ENCODE results near the gene ACP1. TPM values are rescaled to one million over a fixed set of nuclear protein-coding genes. Genes with fewer than 3 reads are reported as not detected.

Gene ACP1
- polyA plus RNA-seq (2014; cell fraction: cytosol; rRNA removed): 253 and 264 TPM in 2 replicates
- polyA plus RNA-seq (2014; cell fraction: nucleus; rRNA removed): 161 and 197 TPM in 2 replicates

- DNase-seq (ENCODE audit: low spot score): peak; percentile 93
These were observed at the start of gene ACP1 for GRCh38 chr2:264493-265468. ACP1 (plus strand) TSS chr2:264947; CDS start chr2:264965, 18 bp downstream.

- no peak for DNase-seq (ENCODE audit: low spot score)
These were observed 48.7 kb upstream of the ACP1 start for GRCh38 chr2:216068-216467.

GRCh38 chr2:223451-223850, 41.3 kb upstream of the ACP1 start:
- DNase-seq (ENCODE audit: low spot score): no peak

- no peak for DNase-seq (ENCODE audit: low spot score)
These were observed 40.6 kb upstream of the ACP1 start for GRCh38 chr2:223971-224760.

GRCh38 chr2:228115-228514, 36.6 kb upstream of the ACP1 start:
- DNase-seq (ENCODE audit: low spot score): no peak

- DNase-seq (ENCODE audit: low spot score): no peak
These were observed 36.0 kb upstream of the ACP1 start for GRCh38 chr2:228518-229278.

- DNase-seq (ENCODE audit: low spot score): no peak
These were observed 33.1 kb upstream of the ACP1 start for GRCh38 chr2:231521-232185.

GRCh38 chr2:233030-233429, 31.7 kb upstream of the ACP1 start:
- no peak for DNase-seq (ENCODE audit: low spot score)

- DNase-seq (ENCODE audit: low spot score): no peak
These were observed 30.3 kb upstream of the ACP1 start for GRCh38 chr2:234421-234820.

GRCh38 chr2:236993-237539, 27.7 kb upstream of the ACP1 start:
- no peak for DNase-seq (ENCODE audit: low spot score)

GRCh38 chr2:237878-238277, 26.9 kb upstream of the ACP1 start:
- no peak for DNase-seq (ENCODE audit: low spot score)

- no peak for DNase-seq (ENCODE audit: low spot score)
These were observed 26.3 kb upstream of the ACP1 start for GRCh38 chr2:238431-238830.

- no peak for DNase-seq (ENCODE audit: low spot score)
These were observed 25.9 kb upstream of the ACP1 start for GRCh38 chr2:238869-239268.

GRCh38 chr2:244547-244946, 20.2 kb upstream of the ACP1 start:
- DNase-seq (ENCODE audit: low spot score): no peak

GRCh38 chr2:246489-247144, 18.1 kb upstream of the ACP1 start:
- peak; percentile 56 for DNase-seq (ENCODE audit: low spot score)

GRCh38 chr2:248724-249123, 16.0 kb upstream of the ACP1 start:
- no peak for DNase-seq (ENCODE audit: low spot score)

GRCh38 chr2:249538-250042, 15.2 kb upstream of the ACP1 start:
- DNase-seq (ENCODE audit: low spot score): no peak

- no peak for DNase-seq (ENCODE audit: low spot score)
These were observed 12.6 kb upstream of the ACP1 start for GRCh38 chr2:252001-252602.

- DNase-seq (ENCODE audit: low spot score): no peak
These were observed 11.5 kb upstream of the ACP1 start for GRCh38 chr2:253202-253638.

- no peak for DNase-seq (ENCODE audit: low spot score)
These were observed 10.5 kb upstream of the ACP1 start for GRCh38 chr2:254241-254640.

All from SK-N-DZ (cell line).